Inflammatory macrophage treated with lipopolysaccharide for 1 hour (primary cell): Measurements from ENCODE around the gene PIK3CG.

Experiments used
- DNase-seq, 2 donors: peaks; one replicate each; pipeline ENCODE4 v3.0.0-alpha.2; 2020 to 2022

PIK3CG gene

GRCh38 chr7:106858618-106859532, 6.2 kb upstream of the PIK3CG start:
- DNase-seq = peak; percentile 61 to 85

DNA sequence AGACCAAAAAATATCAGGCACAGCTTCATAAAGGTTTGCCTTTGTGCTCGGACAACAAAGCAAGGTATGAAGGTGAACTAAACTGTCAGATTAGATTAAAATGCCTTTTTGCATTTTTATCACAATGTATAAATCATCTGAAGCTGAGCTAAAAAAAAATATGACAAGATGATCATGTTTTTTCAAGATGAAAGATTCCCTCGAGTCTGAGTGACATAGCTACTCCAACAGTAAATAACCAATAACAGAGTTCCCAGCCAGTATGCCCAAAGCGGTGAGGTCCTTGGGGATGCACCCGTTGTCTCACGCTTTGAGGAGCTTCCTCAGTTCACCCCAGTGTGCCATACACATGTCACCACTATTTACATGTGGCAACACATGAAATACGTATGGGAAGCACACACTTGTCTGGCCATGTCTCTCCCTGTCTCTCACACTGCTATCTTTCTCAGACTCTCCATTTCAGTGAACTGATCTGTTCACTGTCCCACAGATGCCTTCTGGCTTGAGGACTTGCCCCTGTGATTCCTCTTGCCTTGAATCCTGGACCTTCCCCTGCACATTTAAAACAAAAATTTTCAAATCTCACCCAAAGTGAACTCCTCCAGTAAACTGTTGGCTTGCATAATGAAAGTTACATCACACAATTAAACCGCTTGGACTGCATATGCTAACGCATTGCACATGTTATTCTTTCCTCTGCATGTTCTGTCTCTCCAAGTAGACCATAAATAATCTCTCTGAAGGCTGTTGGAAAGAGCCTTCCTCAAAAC, 2.6 kb upstream of the PIK3CG start:
- DNase-seq = peak; percentile 56 to 62

- DNase-seq = peak; percentile 31 to 40
Measured at GRCh38 chr7:106863274-106863997, 1.6 kb upstream of the PIK3CG start.

GRCh38 chr7:106864298-106865081, 592 bp upstream of the PIK3CG start:
- DNase-seq = no peak

GRCh38 chr7:106866298-106867281, 1.5 kb downstream of the PIK3CG start:
- DNase-seq = peak; percentile 44 to 49

DNA sequence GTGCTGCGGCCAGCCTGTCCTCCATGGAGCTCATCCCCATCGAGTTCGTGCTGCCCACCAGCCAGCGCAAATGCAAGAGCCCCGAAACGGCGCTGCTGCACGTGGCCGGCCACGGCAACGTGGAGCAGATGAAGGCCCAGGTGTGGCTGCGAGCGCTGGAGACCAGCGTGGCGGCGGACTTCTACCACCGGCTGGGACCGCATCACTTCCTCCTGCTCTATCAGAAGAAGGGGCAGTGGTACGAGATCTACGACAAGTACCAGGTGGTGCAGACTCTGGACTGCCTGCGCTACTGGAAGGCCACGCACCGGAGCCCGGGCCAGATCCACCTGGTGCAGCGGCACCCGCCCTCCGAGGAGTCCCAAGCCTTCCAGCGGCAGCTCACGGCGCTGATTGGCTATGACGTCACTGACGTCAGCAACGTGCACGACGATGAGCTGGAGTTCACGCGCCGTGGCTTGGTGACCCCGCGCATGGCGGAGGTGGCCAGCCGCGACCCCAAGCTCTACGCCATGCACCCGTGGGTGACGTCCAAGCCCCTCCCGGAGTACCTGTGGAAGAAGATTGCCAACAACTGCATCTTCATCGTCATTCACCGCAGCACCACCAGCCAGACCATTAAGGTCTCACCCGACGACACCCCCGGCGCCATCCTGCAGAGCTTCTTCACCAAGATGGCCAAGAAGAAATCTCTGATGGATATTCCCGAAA, 2.7 kb downstream of the PIK3CG start:
- DNase-seq = no peak

- DNase-seq = no peak
Measured at GRCh38 chr7:106868364-106868763, 3.3 kb downstream of the PIK3CG start.

- no peak for DNase-seq
Measured at GRCh38 chr7:106869954-106870353, 4.9 kb downstream of the PIK3CG start.

- no peak for DNase-seq
Measured at GRCh38 chr7:106870528-106870927, 5.4 kb downstream of the PIK3CG start.

- DNase-seq = peak; percentile 74 to 86
Measured at GRCh38 chr7:106870983-106871410, 5.9 kb downstream of the PIK3CG start.

DNA sequence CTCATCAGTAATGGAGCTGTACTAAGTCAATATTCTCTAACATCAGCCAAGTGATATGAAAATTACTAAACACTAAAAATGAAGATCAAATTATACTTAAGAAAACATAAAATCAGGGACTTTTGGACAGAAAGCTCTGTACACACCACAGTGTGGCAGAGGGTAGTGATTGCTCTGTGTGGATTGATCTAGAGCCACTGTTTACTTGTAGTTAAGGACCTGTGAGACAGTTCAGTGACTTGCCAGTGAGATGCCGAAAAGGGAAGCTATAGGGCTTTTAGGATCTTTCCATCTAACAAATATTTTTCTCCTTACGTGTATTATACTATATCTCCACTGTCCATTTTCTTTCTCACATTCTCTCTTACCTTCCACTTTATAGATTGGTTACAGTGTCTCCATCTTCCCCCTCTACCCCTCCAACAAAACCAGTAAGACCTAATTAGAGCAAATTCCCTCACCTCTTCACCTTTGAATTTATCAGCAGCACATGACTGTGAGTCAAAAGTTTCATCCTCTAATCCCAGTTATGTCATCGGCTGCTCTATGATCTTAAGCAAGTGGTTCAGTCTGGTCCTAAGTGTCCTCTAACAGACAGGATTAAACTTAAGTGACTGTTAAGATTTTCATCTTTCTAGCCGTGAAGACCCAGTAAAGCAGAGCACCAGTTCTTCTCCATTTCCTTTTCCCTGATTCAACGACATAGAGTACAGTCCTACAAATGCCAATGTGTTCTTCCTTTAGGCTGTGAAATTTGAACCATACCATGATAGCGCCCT, 6.9 kb downstream of the PIK3CG start:
- peak; percentile 35 to 65 for DNase-seq

DNA sequence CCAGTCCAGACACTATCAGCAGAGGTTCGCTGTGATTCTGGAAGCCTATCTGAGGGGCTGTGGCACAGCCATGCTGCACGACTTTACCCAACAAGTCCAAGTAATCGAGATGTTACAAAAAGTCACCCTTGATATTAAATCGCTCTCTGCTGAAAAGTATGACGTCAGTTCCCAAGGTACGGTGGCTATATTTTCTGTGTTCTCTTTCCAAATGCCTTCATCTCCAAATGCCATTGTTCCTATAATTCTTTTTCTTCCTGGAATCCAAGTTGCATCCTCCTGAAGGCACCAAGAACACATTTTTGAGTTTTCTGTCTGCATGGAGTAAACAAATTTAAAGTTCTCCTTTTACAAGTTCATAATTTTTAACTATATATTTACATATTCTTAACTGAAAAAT, 7.7 kb downstream of the PIK3CG start:
- DNase-seq = no peak

GRCh38 chr7:106874076-106874475, 9.0 kb downstream of the PIK3CG start:
- DNase-seq = no peak

DNA sequence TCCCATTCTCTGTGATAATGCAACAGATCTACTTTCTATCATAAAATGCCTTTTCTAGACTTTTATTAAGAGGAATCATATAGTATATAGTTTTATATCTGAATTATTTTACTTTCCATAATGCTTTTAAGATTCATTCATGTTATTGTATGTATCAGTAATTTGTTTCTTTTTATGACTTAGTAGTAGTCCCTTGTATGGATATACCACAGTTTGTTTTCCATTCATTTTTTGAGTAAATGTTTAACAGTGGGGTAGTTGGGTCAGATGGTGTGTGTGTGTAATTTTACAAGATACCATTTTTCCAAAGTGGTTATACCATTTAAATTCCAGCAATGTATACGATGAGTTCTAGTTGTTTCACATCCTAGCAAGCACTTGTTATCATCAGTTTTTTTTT, 10.4 kb downstream of the PIK3CG start:
- no peak for DNase-seq

- peak; percentile 47 to 65 for DNase-seq
Measured at GRCh38 chr7:106878748-106879439, 13.8 kb downstream of the PIK3CG start.

GRCh38 chr7:106881984-106882383, 16.9 kb downstream of the PIK3CG start:
- no peak for DNase-seq

GRCh38 chr7:106883456-106884026, 18.5 kb downstream of the PIK3CG start:
- peak in 1 of 2 donors; percentile 24 for DNase-seq

DNA sequence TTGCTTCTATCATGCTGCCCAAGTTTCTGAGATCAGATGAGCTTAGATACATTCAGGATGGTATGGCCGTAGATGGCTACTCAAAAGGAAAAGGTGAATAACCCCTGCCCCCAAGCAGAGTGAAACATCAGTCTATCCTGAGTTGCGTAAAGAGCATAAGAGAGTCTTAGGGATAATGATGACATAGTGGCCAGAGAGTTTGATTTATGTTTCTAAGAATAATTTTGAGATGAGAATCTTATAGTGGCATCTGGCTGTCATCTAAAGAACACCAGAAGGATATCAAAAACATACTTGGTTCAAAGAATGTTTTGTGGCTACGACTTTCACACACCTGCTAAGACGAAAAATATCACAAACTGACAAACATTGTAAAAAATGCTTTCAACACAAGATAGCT, 20.6 kb downstream of the PIK3CG start:
- no peak for DNase-seq
